T-cell (primary cell): Measurements from ENCODE around the gene IRF2. TPM values are rescaled to one million over a fixed set of nuclear protein-coding genes. Genes with fewer than 3 reads are reported as not detected.
A peak's percentile ranks its signal among the peaks of the same experiment; 100 is the strongest.

Experiments used
- ATAC-seq, 4 experiments: fragments of 200-7000 bp in 3 of 4; fragments of 150-1000 bp in 1 of 4; cut with Tn5 transposase; replicated peaks in 1 of 4; 1 replicate in 3 of 4; 2 replicates in 1 of 4; pipeline ENCODE4 v1.10.0; 2021; ENCODE audit warnings: moderate library complexity in 3 of 4, mild to moderate bottlenecking in 2 of 4, moderate number of reproducible peaks in 1 of 4
- CTCF ChIA-PET, 2 donors: fragments of 300-600 bp; sonication (Branson Sonifier 250); formaldehyde crosslinking; loops; one replicate each; lab custom pipeline; 2022; ENCODE audit warnings: antibody characterized with exemption in 2 of 2; lab: Charles Lee
- POLR2A ChIA-PET, 2 donors: fragments of 300-600 bp; sonication (Branson Sonifier 250); formaldehyde crosslinking; loops; one replicate each; lab custom pipeline; 2022; ENCODE audit warnings: antibody characterized with exemption in 2 of 2; lab: Charles Lee
- DNase-seq, 35 experiments: peaks; one replicate each; pipeline versions ENCODE4 v3.0.0 to v3.0.0-alpha.2; 2013 to 2023
- H3K27ac ChIP-seq: one replicate; pipeline ENCODE4 v1.5.1; 2013; ENCODE audit warnings: low read length
- H3K27me3 ChIP-seq, 2 experiments: replicated peaks in 1 of 2; 1 replicate in 1 of 2; 2 replicates in 1 of 2; pipeline versions ENCODE4 v1.6.1 to v1.7.0; 2013; ENCODE audit warnings: low read length in 1 of 2, mixed read lengths in 1 of 2; ENCODE audit not compliant: control insufficient read depth in 2 of 2, insufficient read depth in 2 of 2; ENCODE audit errors: extremely low read depth in 1 of 2
- H3K36me3 ChIP-seq, 2 donors: 1 replicate in 1 of 2; 2 replicates in 1 of 2; pipeline versions ENCODE4 v1.6.1 to v1.7.0; 2013; ENCODE audit warnings: low read length in 1 of 2; ENCODE audit not compliant: control insufficient read depth in 2 of 2, insufficient read depth in 1 of 2; ENCODE audit errors: extremely low read depth in 1 of 2
- H3K4me1 ChIP-seq, 2 experiments: 1 replicate in 1 of 2; 2 replicates in 1 of 2; pipeline versions ENCODE4 v1.6.1 to v1.7.0; 2013; ENCODE audit warnings: low read length in 2 of 2, mixed read lengths in 1 of 2; ENCODE audit not compliant: insufficient read depth in 2 of 2, control insufficient read depth in 1 of 2; ENCODE audit errors: extremely low read depth in 1 of 2
- H3K4me3 ChIP-seq, 2 donors: 1 replicate in 1 of 2; 2 replicates in 1 of 2; pipeline versions ENCODE4 v1.5.1 to v1.7.0; 2013; ENCODE audit warnings: mild to moderate bottlenecking in 2 of 2, low read length in 1 of 2, moderate library complexity in 1 of 2; ENCODE audit not compliant: control insufficient read depth in 1 of 2; ENCODE audit errors: extremely low read depth in 1 of 2
- H3K9me3 ChIP-seq: 2 replicates; pipeline ENCODE4 v1.7.0; 2013
- H3K27ac Mint-ChIP-seq, 2 donors: one replicate each; pipeline ENCODE4 v1.8.0; 2020 to 2021; ENCODE audit warnings: mild to moderate bottlenecking in 2 of 2, mixed read lengths in 2 of 2
- H3K27me3 Mint-ChIP-seq, 2 donors: one replicate each; pipeline ENCODE4 v1.8.0; 2021 to 2022; ENCODE audit warnings: mixed read lengths in 2 of 2
- H3K36me3 Mint-ChIP-seq: one replicate; pipeline ENCODE4 v1.8.0; 2021; ENCODE audit warnings: mixed read lengths
- H3K4me1 Mint-ChIP-seq, 3 donors: one replicate each; pipeline ENCODE4 v1.8.0; 2020 to 2022; ENCODE audit warnings: mixed read lengths in 3 of 3, mild to moderate bottlenecking in 1 of 3
- H3K4me3 Mint-ChIP-seq, 3 donors: one replicate each; pipeline ENCODE4 v1.8.0; 2020 to 2022; ENCODE audit warnings: mild to moderate bottlenecking in 3 of 3, mixed read lengths in 3 of 3, moderate library complexity in 3 of 3
- H3K9me3 Mint-ChIP-seq, 3 donors: one replicate each; pipeline ENCODE4 v1.8.0; 2020 to 2022; ENCODE audit warnings: mixed read lengths in 3 of 3
- WGBS: methylation state at CpG from one replicate; pipeline ENCODE4 v1.1.5; 2013; ENCODE audit warnings: missing lambda C conversion rate; ENCODE audit not compliant: insufficient coverage; 5-methylcytosine and 5-hydroxymethylcytosine counted together
- total RNA-seq, 35 experiments: library from RNA in 6 of 35; stranded (reverse) in 6 of 35; fragments of 120-200 nt in 1 of 35; gene quantifications; one replicate each; pipeline versions ENCODE4 v1.2.1 to v1.2.4 and lab custom pipeline; 2013 to 2026

Gene IRF2
- total RNA-seq, 5 donors from 2014 or later (not counting 1 experiment from before 2014, with no cell fraction given) = 45.5 to 73.4 (median 59.1) TPM

- Mint-ChIP-seq H3K4me3 (peak overlapping the region; percentile 76 to 80 (median 78)), H3K27me3 (no peaks in the 10 kb centered on the region), H3K27ac (peak overlapping the region; percentile 82 to 94), H3K9me3 (no peaks in the 10 kb centered on the region), H3K4me1 (peaks cover 62 to 86% (median 74%) of the 10 kb centered on the region in 3 donors), H3K36me3 (peaks cover 44% of the 10 kb centered on the region)
- peaks cover 16 to 47% of the 10 kb centered on the region in 2 experiments for H3K4me1 ChIP-seq
- no peaks in the 10 kb centered on the region for H3K9me3 ChIP-seq
- DNase-seq = peak; percentile 3 to 63 (median 23)
- peak overlapping the region; percentile 38 to 49 for H3K4me3 ChIP-seq
- ATAC-seq = peak; percentile 27 to 67 (median 28)
- H3K27ac ChIP-seq = peak overlapping the region; percentile 87
- peaks cover 7 to 51% of the 10 kb centered on the region in 2 donors for H3K36me3 ChIP-seq
- ChIA-PET CTCF (interaction anchor here (0.5 to 2.3 kb wide), 5 partner anchors 57 to 317 kb away, joined by 3 to 12 read pairs (median 4); partner anchors contain the start of gene IRF2 (in 1 of the 2)), POLR2A (interaction anchor here (0.6 to 0.9 kb wide), 5 partner anchors 18 to 118 kb away, joined by 3 to 4 read pairs (median 3); partner anchors contain the start of gene IRF2 (in 1 of the 2))
- H3K27me3 ChIP-seq = no peaks in the 10 kb centered on the region
- WGBS = 0% methylated on average over 3 of the region's 12 CpGs
Observed at GRCh38 chr4:184416913-184417734, 57.2 kb downstream of the IRF2 start.

DNA sequence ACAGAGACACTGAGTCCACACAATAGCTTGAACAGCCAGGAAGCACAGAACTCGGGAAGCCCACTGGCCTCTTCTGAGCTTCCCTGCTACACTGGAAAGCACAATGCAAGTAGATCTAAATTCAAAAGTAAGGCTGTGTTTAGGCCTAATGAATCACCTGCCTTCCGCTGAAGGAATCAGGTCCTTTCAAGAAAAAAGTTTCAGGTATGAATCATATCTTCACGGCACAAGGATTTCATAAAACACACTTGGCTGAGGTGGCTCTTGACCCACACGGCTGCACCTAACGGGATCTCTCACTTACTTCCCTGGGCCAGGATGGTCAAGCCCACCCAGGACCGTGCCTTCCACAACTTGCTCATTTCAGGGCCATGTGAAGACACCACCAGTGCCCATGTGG is 59.3 kb downstream of the IRF2 start:
- Histone ChIP-seq H3K4me3 (no peak overlapping the region), H3K27me3 (no peaks in the 10 kb centered on the region), H3K4me1 (peaks cover 9 to 35% of the 10 kb centered on the region in 2 experiments), H3K36me3 (peaks cover 10 to 51% of the 10 kb centered on the region in 2 donors), H3K9me3 (no peaks in the 10 kb centered on the region), H3K27ac (no peak overlapping the region)
- Mint-ChIP-seq H3K27ac (peak overlapping the region; percentile 80 to 82), H3K4me1 (peaks cover 57 to 82% (median 67%) of the 10 kb centered on the region in 3 donors), H3K4me3 (no peak overlapping the region), H3K9me3 (no peaks in the 10 kb centered on the region), H3K27me3 (no peaks in the 10 kb centered on the region), H3K36me3 (peaks cover 39% of the 10 kb centered on the region)
- ATAC-seq (no peak), DNase-seq (no peak)
- POLR2A ChIA-PET = interaction anchor here in 1 of 2 donors (0.8 kb wide), 1 partner anchor 1011 kb away, joined by 4 read pairs; the partner anchor contains the start of gene UFSP2
- CTCF ChIA-PET = no interaction called here
- 83% methylated on average over 6 of the region's 6 CpGs for WGBS

- CTCF ChIA-PET = interaction anchor here in 1 of 2 donors (1.1 to 1.6 kb wide), 3 partner anchors 11 to 121 kb away, joined by 3 to 4 read pairs (median 3); no protein-coding TSS in a partner anchor
- H3K9me3 Mint-ChIP-seq = no peaks in the 10 kb centered on the region
Observed at GRCh38 chr4:184413261-184414046, 60.9 kb downstream of the IRF2 start.

GRCh38 chr4:184410748-184411147 is 63.6 kb downstream of the IRF2 start:
- ChIA-PET POLR2A (interaction anchor here in 1 of 2 donors (0.7 kb wide), 1 partner anchor 10 kb away, joined by 7 read pairs; no protein-coding TSS in a partner anchor), CTCF (no interaction called here)
- Mint-ChIP-seq H3K9me3 (no peaks in the 10 kb centered on the region), H3K4me1 (peaks cover 60 to 78% (median 63%) of the 10 kb centered on the region in 3 donors), H3K4me3 (peak overlapping the region in 1 of 3 donors; percentile 63), H3K27me3 (no peaks in the 10 kb centered on the region), H3K36me3 (peaks cover 58% of the 10 kb centered on the region), H3K27ac (peak overlapping the region; percentile 94 to 95)
- no peak for DNase-seq
- WGBS = 84% methylated on average over 5 of the region's 6 CpGs
- H3K27me3 ChIP-seq = no peaks in the 10 kb centered on the region
- no peak for ATAC-seq
- H3K4me3 ChIP-seq = no peak overlapping the region
- H3K9me3 ChIP-seq = no peaks in the 10 kb centered on the region
- peaks cover 14 to 31% of the 10 kb centered on the region in 2 experiments for H3K4me1 ChIP-seq
- H3K27ac ChIP-seq = peak overlapping the region; percentile 62
- peaks cover 6 to 68% of the 10 kb centered on the region in 2 donors for H3K36me3 ChIP-seq

More at GRCh38 chr4:184413261-184414046, 60.9 kb downstream of the IRF2 start:
- Histone ChIP-seq H3K9me3 (no peaks in the 10 kb centered on the region), H3K27me3 (no peaks in the 10 kb centered on the region), H3K36me3 (peaks cover 4 to 53% of the 10 kb centered on the region in 2 donors), H3K4me1 (peaks cover 22 to 43% of the 10 kb centered on the region in 2 experiments), H3K4me3 (no peak overlapping the region), H3K27ac (peak overlapping the region; percentile 52)
- Mint-ChIP-seq H3K27me3 (no peaks in the 10 kb centered on the region), H3K4me3 (no peak overlapping the region), H3K36me3 (peaks cover 48% of the 10 kb centered on the region), H3K4me1 (peaks cover 67 to 82% (median 67%) of the 10 kb centered on the region in 3 donors), H3K27ac (peak overlapping the region; percentile 54 to 80)
- POLR2A ChIA-PET = no interaction called here
- peak in 1 of 35 experiments; percentile 20 for DNase-seq
- 81% methylated on average over 9 of the region's 13 CpGs for WGBS
- no peak for ATAC-seq

GRCh38 chr4:184409911-184410692 is 64.2 kb downstream of the IRF2 start:
- peak overlapping the region; percentile 62 for H3K27ac ChIP-seq
- peaks cover 14 to 31% of the 10 kb centered on the region in 2 experiments for H3K4me1 ChIP-seq
- peaks cover 6 to 68% of the 10 kb centered on the region in 2 donors for H3K36me3 ChIP-seq
- peaks cover 57% of the 10 kb centered on the region for H3K36me3 Mint-ChIP-seq
- no peaks in the 10 kb centered on the region for H3K9me3 ChIP-seq
- H3K4me1 Mint-ChIP-seq = peaks cover 62 to 77% (median 65%) of the 10 kb centered on the region in 3 donors
- H3K27me3 Mint-ChIP-seq = no peaks in the 10 kb centered on the region
- ChIA-PET CTCF (interaction anchor here (0.6 to 0.9 kb wide), 4 partner anchors 22 to 810 kb away, joined by 3 to 5 read pairs (median 4); no protein-coding TSS in a partner anchor), POLR2A (interaction anchor here (0.6 to 0.7 kb wide), 3 partner anchors 10 to 1778 kb away, joined by 4 to 9 read pairs (median 7); no protein-coding TSS in a partner anchor)
- peak overlapping the region; percentile 94 to 95 for H3K27ac Mint-ChIP-seq
- no peak overlapping the region for H3K4me3 ChIP-seq
- peak in 17 of 35 experiments; percentile 3 to 52 (median 15) for DNase-seq
- H3K9me3 Mint-ChIP-seq = no peaks in the 10 kb centered on the region
- H3K4me3 Mint-ChIP-seq = peak overlapping the region; percentile 44 to 63 (median 50)
- peak; percentile 59 to 81 (median 65) for ATAC-seq
- WGBS = 36% methylated on average over 8 of the region's 12 CpGs
- H3K27me3 ChIP-seq = no peaks in the 10 kb centered on the region
